Measurements from ENCODE around the gene PLPPR3. TPM values are rescaled to one million over a fixed set of nuclear protein-coding genes. Genes with fewer than 3 reads are reported as not detected.

Gene PLPPR3
- total RNA-seq, 4 donors from 2014 or later: not detected

GRCh38 chr19:834216-834615, 12.5 kb upstream of the PLPPR3 start:
- no peak for DNase-seq
- 54 to 64% methylated on average over 18 to 24 of the region's 24 CpGs for WGBS, 2 donors

GRCh38 chr19:831407-832369, 9.9 kb upstream of the PLPPR3 start:
- Histone ChIP-seq H3K4me1 (peaks cover 0 to 6% (median 0%) of the 10 kb centered on the region in 3 donors), H3K9me3 (no peaks in the 10 kb centered on the region), H3K27ac (no peak overlapping the region), H3K36me3 (no peaks in the 10 kb centered on the region), H3K4me3 (no peak overlapping the region), H3K27me3 (peaks cover 0 to 83% (median 2%) of the 10 kb centered on the region in 4 donors)
- 37 to 53% methylated on average over 3 to 5 of the region's 38 CpGs for WGBS, 2 donors
- no peak for DNase-seq
- TF ChIP-seq CTCF (IDR thresholded peaks at IDR 0.05) (no peak), POLR2A (IDR thresholded peaks at IDR 0.05) (no peak)
- intact Hi-C loops (cut with DNase I): no loop called here

More at GRCh38 chr19:834216-834615, 12.5 kb upstream of the PLPPR3 start:
- Histone ChIP-seq H3K9me3 (no peaks in the 10 kb centered on the region), H3K4me3 (no peak overlapping the region), H3K4me1 (peaks cover 0 to 4% (median 0%) of the 10 kb centered on the region in 3 donors), H3K27me3 (peaks cover 0 to 88% (median 2%) of the 10 kb centered on the region in 4 donors), H3K36me3 (no peaks in the 10 kb centered on the region), H3K27ac (no peak overlapping the region)
- intact Hi-C loops (cut with DNase I): no loop called here
- TF ChIP-seq POLR2A (IDR thresholded peaks at IDR 0.05): no peak
- no peak for TF ChIP-seq CTCF (IDR thresholded peaks at IDR 0.05)

- intact Hi-C loops (cut with DNase I): no loop called here
- peaks cover 0 to 74% (median 0%) of the 10 kb centered on the region in 4 donors for H3K27me3 ChIP-seq
- H3K4me1 ChIP-seq: peaks cover 0 to 6% (median 0%) of the 10 kb centered on the region in 3 donors
- no peak overlapping the region for H3K27ac ChIP-seq
- TF ChIP-seq POLR2A (IDR thresholded peaks at IDR 0.05): no peak
- TF ChIP-seq CTCF (IDR thresholded peaks at IDR 0.05): no peak
- no peak for DNase-seq
- WGBS, 2 donors: 45 to 62% methylated on average over 10 of the region's 18 CpGs
- no peaks in the 10 kb centered on the region for H3K9me3 ChIP-seq
- no peaks in the 10 kb centered on the region for H3K36me3 ChIP-seq
- no peak overlapping the region for H3K4me3 ChIP-seq
Observed at GRCh38 chr19:829129-829758, 7.5 kb upstream of the PLPPR3 start.

- TF ChIP-seq POLR2A (IDR thresholded peaks at IDR 0.05) (no peak), CTCF (IDR thresholded peaks at IDR 0.05) (no peak)
- Histone ChIP-seq H3K36me3 (no peaks in the 10 kb centered on the region), H3K27me3 (peaks cover 0 to 78% (median 3%) of the 10 kb centered on the region in 4 donors), H3K27ac (no peak within 1 kb of the TSS), H3K4me3 (no peak within 1 kb of the TSS), H3K9me3 (no peaks in the 10 kb centered on the region), H3K4me1 (peaks cover 0 to 6% (median 0%) of the 10 kb centered on the region in 3 donors)
- 20 to 43% methylated on average over 1 to 3 of the region's 33 CpGs for WGBS, 2 donors
- DNase-seq: no peak
- intact Hi-C loops (cut with DNase I): no loop called here
Observed at GRCh38 chr19:827710-828321, 6.1 kb upstream of the PLPPR3 start, which contains the start of gene AZU1. TSS of gene AZU1 (plus strand) at chr19:827837. CDS start at chr19:827847, 10 bp downstream.

Measured in esophagus squamous epithelium (tissue), 5 donors.